ENCODE measurements around the gene TMEM87A. TPM values are rescaled to one million over a fixed set of nuclear protein-coding genes. Genes with fewer than 3 reads are reported as not detected.
"Not testable (repeated sequence)": the region's sequence is repeated elsewhere in the genome, so short reads cannot be mapped to it uniquely, and the experiment has no call there.

TMEM87A gene
- total RNA-seq, 1 donor from 2014 or later = 53.6 TPM

- H3K4me3 ChIP-seq (ENCODE audit: low read depth, low read length) = no peak overlapping the region
Measured at GRCh38 chr15:42232606-42233005, 40.6 kb downstream of the TMEM87A start.

GRCh38 chr15:42231088-42231487, 42.1 kb downstream of the TMEM87A start:
- H3K4me3 ChIP-seq (ENCODE audit: low read depth, low read length) = no peak overlapping the region
- H3K27me3 ChIP-seq (ENCODE audit: control insufficient read depth, insufficient read depth, low read length) = no peaks in the 10 kb centered on the region
- DNase-seq (ENCODE audit: low read depth) = no peak
- no peaks in the 10 kb centered on the region for H3K36me3 ChIP-seq (ENCODE audit: control insufficient read depth, insufficient read depth, low read length)
- no peak for TF ChIP-seq CTCF (IDR thresholded peaks at IDR 0.05; ENCODE audit: insufficient read depth, low read length, poor library complexity, severe bottlenecking)

More at GRCh38 chr15:42232606-42233005, 40.6 kb downstream of the TMEM87A start:
- Histone ChIP-seq H3K36me3 (ENCODE audit: control insufficient read depth, insufficient read depth, low read length) (no peaks in the 10 kb centered on the region), H3K27me3 (ENCODE audit: control insufficient read depth, insufficient read depth, low read length) (no peaks in the 10 kb centered on the region)
- no peak for TF ChIP-seq CTCF (IDR thresholded peaks at IDR 0.05; ENCODE audit: insufficient read depth, low read length, poor library complexity, severe bottlenecking)
- no peak for DNase-seq (ENCODE audit: low read depth)

- H3K36me3 ChIP-seq (ENCODE audit: control insufficient read depth, insufficient read depth, low read length) = not testable (repeated sequence)
Measured at GRCh38 chr15:42228981-42229380, 44.3 kb downstream of the TMEM87A start.

GRCh38 chr15:42228036-42228435, 45.2 kb downstream of the TMEM87A start:
- Histone ChIP-seq H3K4me3 (ENCODE audit: low read depth, low read length) (no peak overlapping the region), H3K36me3 (ENCODE audit: control insufficient read depth, insufficient read depth, low read length) (no peaks in the 10 kb centered on the region), H3K27me3 (ENCODE audit: control insufficient read depth, insufficient read depth, low read length) (no peaks in the 10 kb centered on the region)
- no peak for DNase-seq (ENCODE audit: low read depth)
- no peak for TF ChIP-seq CTCF (IDR thresholded peaks at IDR 0.05; ENCODE audit: insufficient read depth, low read length, poor library complexity, severe bottlenecking)

More at GRCh38 chr15:42228981-42229380, 44.3 kb downstream of the TMEM87A start:
- H3K4me3 ChIP-seq (ENCODE audit: low read depth, low read length); H3K27me3 ChIP-seq (ENCODE audit: control insufficient read depth, insufficient read depth, low read length); DNase-seq (ENCODE audit: low read depth): not testable (repeated sequence)

GRCh38 chr15:42226648-42227047, 46.6 kb downstream of the TMEM87A start:
- TF ChIP-seq CTCF (IDR thresholded peaks at IDR 0.05; ENCODE audit: insufficient read depth, low read length, poor library complexity, severe bottlenecking) = no peak
- no peak for DNase-seq (ENCODE audit: low read depth)
- Histone ChIP-seq H3K4me3 (ENCODE audit: low read depth, low read length) (no peak overlapping the region), H3K27me3 (ENCODE audit: control insufficient read depth, insufficient read depth, low read length) (no peaks in the 10 kb centered on the region), H3K36me3 (ENCODE audit: control insufficient read depth, insufficient read depth, low read length) (no peaks in the 10 kb centered on the region)

- no peak for TF ChIP-seq CTCF (IDR thresholded peaks at IDR 0.05; ENCODE audit: insufficient read depth, low read length, poor library complexity, severe bottlenecking)
- no peaks in the 10 kb centered on the region for H3K27me3 ChIP-seq (ENCODE audit: control insufficient read depth, insufficient read depth, low read length)
- DNase-seq (ENCODE audit: low read depth) = no peak
- no peaks in the 10 kb centered on the region for H3K36me3 ChIP-seq (ENCODE audit: control insufficient read depth, insufficient read depth, low read length)
- no peak overlapping the region for H3K4me3 ChIP-seq (ENCODE audit: low read depth, low read length)
Measured at GRCh38 chr15:42220216-42220615, 53.0 kb downstream of the TMEM87A start.

Measured in kidney epithelial cell (primary cell).